Measurements from ENCODE around the gene ETS1.

Gene ETS1

DNA sequence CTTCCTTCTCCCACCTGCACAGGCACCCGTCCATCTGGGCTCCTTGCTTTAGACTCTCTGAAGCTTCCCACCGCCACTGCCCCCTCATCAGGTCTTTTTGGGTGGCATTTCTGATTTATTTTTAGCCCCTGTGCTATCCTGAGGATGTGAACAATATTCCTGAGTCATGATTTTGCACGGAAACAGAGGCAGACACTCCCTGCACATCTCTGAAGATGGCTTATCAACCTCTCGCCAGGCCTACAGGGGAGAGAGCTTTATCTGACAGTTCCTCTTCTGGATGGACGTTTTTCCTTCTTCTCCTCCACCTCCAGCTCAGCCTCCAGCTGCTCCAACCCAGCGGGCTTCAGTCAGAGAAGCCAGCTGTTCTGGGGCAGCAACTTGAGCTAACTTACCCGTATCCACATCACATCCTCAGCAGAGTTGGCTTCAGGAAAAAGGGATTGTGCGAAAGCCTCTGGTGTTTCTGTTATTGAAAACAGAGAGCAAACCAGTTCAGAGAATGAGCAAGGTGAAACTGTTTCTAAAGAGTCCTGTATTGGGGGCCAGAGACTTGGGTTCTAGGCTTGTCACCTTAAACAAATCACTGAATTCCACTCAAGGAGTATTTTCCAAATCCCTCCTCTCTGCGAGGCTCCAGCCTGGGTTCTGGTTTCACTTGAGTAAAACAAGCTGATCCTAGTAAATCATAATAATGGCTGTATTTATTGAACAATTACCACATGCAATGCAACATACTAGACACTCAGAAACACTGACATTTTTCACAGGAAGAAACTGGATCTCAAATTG is 33.1 kb upstream of the ETS1 start:
- no peaks in the 10 kb centered on the region for H3K27me3 ChIP-seq (ENCODE audit: low read depth, low read length)
- no peak for TF ChIP-seq EZH2phosphoT487 (IDR thresholded peaks at IDR 0.05; ENCODE audit: low read depth)
- TF ChIP-seq, protein P1, sequence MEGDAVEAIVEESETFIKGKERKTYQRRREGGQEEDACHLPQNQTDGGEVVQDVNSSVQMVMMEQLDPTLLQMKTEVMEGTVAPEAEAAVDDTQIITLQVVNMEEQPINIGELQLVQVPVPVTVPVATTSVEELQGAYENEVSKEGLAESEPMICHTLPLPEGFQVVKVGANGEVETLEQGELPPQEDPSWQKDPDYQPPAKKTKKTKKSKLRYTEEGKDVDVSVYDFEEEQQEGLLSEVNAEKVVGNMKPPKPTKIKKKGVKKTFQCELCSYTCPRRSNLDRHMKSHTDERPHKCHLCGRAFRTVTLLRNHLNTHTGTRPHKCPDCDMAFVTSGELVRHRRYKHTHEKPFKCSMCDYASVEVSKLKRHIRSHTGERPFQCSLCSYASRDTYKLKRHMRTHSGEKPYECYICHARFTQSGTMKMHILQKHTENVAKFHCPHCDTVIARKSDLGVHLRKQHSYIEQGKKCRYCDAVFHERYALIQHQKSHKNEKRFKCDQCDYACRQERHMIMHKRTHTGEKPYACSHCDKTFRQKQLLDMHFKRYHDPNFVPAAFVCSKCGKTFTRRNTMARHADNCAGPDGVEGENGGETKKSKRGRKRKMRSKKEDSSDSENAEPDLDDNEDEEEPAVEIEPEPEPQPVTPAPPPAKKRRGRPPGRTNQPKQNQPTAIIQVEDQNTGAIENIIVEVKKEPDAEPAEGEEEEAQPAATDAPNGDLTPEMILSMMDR (IDR thresholded peaks at IDR 0.05; ENCODE audit: low read depth, low read length), result no peak
- peak overlapping the region; percentile 32 for H3K4me2 ChIP-seq (ENCODE audit: low read length)
- H3K4me1 ChIP-seq (ENCODE audit: low read length), result peaks cover 57% of the 10 kb centered on the region
- H3K9me3 ChIP-seq (ENCODE audit: insufficient read depth, low read length), result no peaks in the 10 kb centered on the region
- 0 out of 2 replicates have a peak overlapping the region, but pooled peaks have one; percentile 2 for H3K27ac ChIP-seq (ENCODE audit: low read length)
- 0 out of 2 replicates have a peak overlapping the region, but pooled peaks have one; percentile 17 for H3K9ac ChIP-seq (ENCODE audit: low read length)
- H4K20me1 ChIP-seq (ENCODE audit: insufficient read depth, low read length), result no peaks in the 10 kb centered on the region
- H3K36me3 ChIP-seq (replicated peaks; ENCODE audit: low read depth, low read length), result no peaks in the 10 kb centered on the region
- H3K4me3 ChIP-seq (ENCODE audit: low read length), result no peak overlapping the region
- H2AFZ ChIP-seq (ENCODE audit: low read depth, low read length), result peak overlapping the region; percentile 71
- H3K79me2 ChIP-seq (ENCODE audit: low read length), result no peaks in the 10 kb centered on the region

DNA sequence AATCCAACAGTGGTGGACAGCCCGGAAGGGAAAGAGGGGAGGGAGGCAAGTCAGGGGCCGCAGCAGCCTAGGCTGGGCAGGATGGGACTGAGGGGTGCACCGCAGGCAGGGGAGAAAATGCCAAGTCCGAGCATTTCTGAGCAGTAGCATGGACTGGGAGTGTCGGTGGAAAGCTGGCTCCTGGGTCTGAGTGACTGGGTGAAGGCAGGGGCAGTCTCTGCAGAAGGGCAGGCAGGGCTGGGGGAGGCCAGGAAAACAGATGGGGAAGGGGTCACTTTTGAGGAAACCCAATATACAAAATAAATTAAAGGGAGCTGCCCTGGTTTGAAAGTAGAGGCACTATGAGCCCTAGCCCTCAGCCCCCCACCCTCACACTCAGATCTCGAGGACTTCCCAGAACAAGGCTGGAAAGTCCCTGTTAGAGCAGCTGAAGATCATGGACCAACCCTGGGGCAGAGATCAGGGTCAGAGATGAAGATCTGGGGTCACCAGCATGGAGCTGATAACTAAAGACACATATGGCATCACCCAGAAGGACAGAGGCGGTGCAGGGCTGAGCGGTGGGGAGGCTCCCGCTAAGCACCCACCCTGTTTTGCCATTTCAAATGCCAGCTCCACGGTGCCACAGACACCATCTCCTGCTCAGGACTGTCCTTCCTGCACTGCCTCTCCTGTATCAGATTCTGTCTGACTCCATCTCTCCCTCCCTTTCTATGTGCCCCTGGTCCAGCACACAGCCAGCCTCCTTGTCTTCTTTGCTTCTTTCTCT is 32.4 kb upstream of the ETS1 start:
- peak overlapping the region; percentile 32 for H3K4me2 ChIP-seq (ENCODE audit: low read length)
- no peak for TF ChIP-seq EZH2phosphoT487 (IDR thresholded peaks at IDR 0.05; ENCODE audit: low read depth)
- TF ChIP-seq, protein P1 (IDR thresholded peaks at IDR 0.05; ENCODE audit: low read depth, low read length), result no peak

DNA sequence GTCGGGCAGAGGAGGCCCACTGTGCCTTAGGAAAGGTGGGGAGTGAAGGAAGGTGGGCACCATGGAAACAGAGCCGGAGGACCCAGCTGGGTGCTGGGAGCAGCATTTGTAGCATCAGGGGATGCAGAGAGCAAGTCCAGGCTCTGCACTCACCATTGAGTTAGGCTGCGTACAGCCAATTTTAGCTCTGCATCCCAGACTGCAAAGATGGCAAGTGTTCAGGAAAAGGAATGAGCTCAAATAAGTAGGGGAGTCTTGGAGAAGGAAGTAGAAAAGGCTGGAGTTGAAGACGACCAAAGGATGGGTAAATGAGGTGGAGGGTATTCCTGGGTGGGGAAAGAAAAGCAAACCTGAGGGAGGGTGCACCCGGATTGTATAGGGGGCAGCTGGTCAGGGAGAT is 31.6 kb upstream of the ETS1 start:
- Histone ChIP-seq H3K4me2 (ENCODE audit: low read length) (no peak overlapping the region), H4K20me1 (ENCODE audit: insufficient read depth, low read length) (no peaks in the 10 kb centered on the region), H3K27me3 (ENCODE audit: low read depth, low read length) (no peaks in the 10 kb centered on the region), H3K9ac (ENCODE audit: low read length) (no peak overlapping the region), H3K36me3 (replicated peaks; ENCODE audit: low read depth, low read length) (no peaks in the 10 kb centered on the region), H3K9me3 (ENCODE audit: insufficient read depth, low read length) (no peaks in the 10 kb centered on the region), H3K27ac (ENCODE audit: low read length) (no peak overlapping the region), H3K79me2 (ENCODE audit: low read length) (no peaks in the 10 kb centered on the region), H3K4me1 (ENCODE audit: low read length) (peaks cover 42% of the 10 kb centered on the region), H3K4me3 (ENCODE audit: low read length) (no peak overlapping the region), H2AFZ (ENCODE audit: low read depth, low read length) (no peak overlapping the region)
- TF ChIP-seq, protein P1 (IDR thresholded peaks at IDR 0.05; ENCODE audit: low read depth, low read length), result no peak
- TF ChIP-seq EZH2phosphoT487 (IDR thresholded peaks at IDR 0.05; ENCODE audit: low read depth), result no peak

More for the DNA sequence above, 32.4 kb upstream of the ETS1 start:
- Histone ChIP-seq H3K4me1 (ENCODE audit: low read length) (peaks cover 49% of the 10 kb centered on the region), H2AFZ (ENCODE audit: low read depth, low read length) (peak overlapping the region; percentile 71), H3K4me3 (ENCODE audit: low read length) (no peak overlapping the region), H3K27me3 (ENCODE audit: low read depth, low read length) (no peaks in the 10 kb centered on the region), H3K27ac (ENCODE audit: low read length) (0 out of 2 replicates have a peak overlapping the region, but pooled peaks have one; percentile 2), H3K9me3 (ENCODE audit: insufficient read depth, low read length) (no peaks in the 10 kb centered on the region), H4K20me1 (ENCODE audit: insufficient read depth, low read length) (no peaks in the 10 kb centered on the region), H3K79me2 (ENCODE audit: low read length) (no peaks in the 10 kb centered on the region), H3K9ac (ENCODE audit: low read length) (peak overlapping the region; percentile 4; the same call in 1 of the 2 replicates), H3K36me3 (replicated peaks; ENCODE audit: low read depth, low read length) (no peaks in the 10 kb centered on the region)

DNA sequence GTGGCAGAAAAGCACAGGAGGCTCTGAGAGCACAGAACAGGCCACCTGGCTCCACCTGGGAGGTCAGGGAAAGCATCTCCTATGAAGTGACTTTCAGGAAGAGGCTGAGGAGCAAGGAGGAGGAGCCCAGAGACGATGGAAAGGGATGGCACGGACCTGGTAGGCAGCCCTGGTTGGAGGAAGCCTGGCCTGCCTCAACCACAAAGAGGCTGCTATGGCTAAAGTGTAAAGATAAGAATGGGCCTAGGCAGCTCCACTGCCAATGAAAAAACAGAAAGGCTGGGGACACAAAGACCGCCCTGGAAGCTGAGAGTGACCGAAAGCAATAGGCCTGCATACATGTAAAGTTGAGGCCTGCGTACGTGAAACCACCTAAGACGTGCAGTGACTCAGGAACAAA is 31.2 kb upstream of the ETS1 start:
- no peak for TF ChIP-seq EZH2phosphoT487 (IDR thresholded peaks at IDR 0.05; ENCODE audit: low read depth)
- TF ChIP-seq, protein P1 (IDR thresholded peaks at IDR 0.05; ENCODE audit: low read depth, low read length), result no peak
- H4K20me1 ChIP-seq (ENCODE audit: insufficient read depth, low read length), result no peaks in the 10 kb centered on the region
- H3K36me3 ChIP-seq (replicated peaks; ENCODE audit: low read depth, low read length), result no peaks in the 10 kb centered on the region
- H3K4me1 ChIP-seq (ENCODE audit: low read length), result peaks cover 38% of the 10 kb centered on the region
- no peak overlapping the region for H3K4me3 ChIP-seq (ENCODE audit: low read length)
- H3K79me2 ChIP-seq (ENCODE audit: low read length), result no peaks in the 10 kb centered on the region
- H3K9me3 ChIP-seq (ENCODE audit: insufficient read depth, low read length), result no peaks in the 10 kb centered on the region
- no peak overlapping the region for H2AFZ ChIP-seq (ENCODE audit: low read depth, low read length)
- no peaks in the 10 kb centered on the region for H3K27me3 ChIP-seq (ENCODE audit: low read depth, low read length)
- H3K9ac ChIP-seq (ENCODE audit: low read length), result no peak overlapping the region
- no peak overlapping the region for H3K4me2 ChIP-seq (ENCODE audit: low read length)
- no peak overlapping the region for H3K27ac ChIP-seq (ENCODE audit: low read length)
